Measurements from ENCODE around the gene ENOSF1. TPM values are rescaled to one million over a fixed set of nuclear protein-coding genes. Genes with fewer than 3 reads are reported as not detected.

ENOSF1 gene
- polyA plus RNA-seq, 2 of the 4 experiments (the other 2 are of a cell fraction): 27.3 to 30.0 TPM

GRCh38 chr18:658001-658946, 54.2 kb downstream of the ENOSF1 start (continued):
- TF ChIP-seq REST (IDR thresholded peaks at IDR 0.05) (no peak), RAD21 (conservative IDR thresholded peaks at IDR 0.05 in 1 of 2, IDR thresholded peaks at IDR 0.05 in 1 of 2) (no peak), PBX3 (IDR thresholded peaks at IDR 0.05) (no peak), HMGXB4 (CRISPR knock-in tag; IDR thresholded peaks at IDR 0.05; ENCODE audit: borderline replicate concordance) (no peak), GATA3 (IDR thresholded peaks at IDR 0.05; ENCODE audit: borderline replicate concordance) (peak; percentile 25; the same call in 1 of the 2 replicates), EHF (CRISPR knock-in tag; IDR thresholded peaks at IDR 0.05) (no peak), ZFP36 (IDR thresholded peaks at IDR 0.05; ENCODE audit: borderline replicate concordance, partially characterized antibody) (no peak), TP53 (CRISPR knock-in tag; IDR thresholded peaks at IDR 0.05) (no peak), ESRRA (IDR thresholded peaks at IDR 0.05; ENCODE audit: borderline replicate concordance, low read length) (no peak), PHF8 (IDR thresholded peaks at IDR 0.05; ENCODE audit: borderline replicate concordance, low read depth) (no peak), FOSL2 (IDR thresholded peaks at IDR 0.05) (no peak), FOSL2 (CRISPR knock-in tag; IDR thresholded peaks at IDR 0.05) (no peak), ZC3H11A (IDR thresholded peaks at IDR 0.05) (no peak), CHD2 (IDR thresholded peaks at IDR 0.05; ENCODE audit: low read length, partially characterized antibody) (no peak), HES2 (IDR thresholded peaks at IDR 0.05) (no peak), KDM5A (IDR thresholded peaks at IDR 0.05) (no peak), HOXA7 (CRISPR knock-in tag; IDR thresholded peaks at IDR 0.05) (no peak), SREBF2 (IDR thresholded peaks at IDR 0.05) (no peak)

- H3K4me1 ChIP-seq: no peaks in the 10 kb centered on the region
- TF ChIP-seq RNF2 (IDR thresholded peaks at IDR 0.05; ENCODE audit: borderline replicate concordance, low read depth): no peak
- TF ChIP-seq MYC (IDR thresholded peaks at IDR 0.05; ENCODE audit: borderline replicate concordance, low read length): 0 out of 2 replicates have a peak, but pooled peaks have one; percentile 34
- peak; percentile 54; the same call in 1 of the 2 replicates for TF ChIP-seq E2F6 (IDR thresholded peaks at IDR 0.05; ENCODE audit: borderline replicate concordance, low read depth)
- peak; percentile 80 for TF ChIP-seq MAX (IDR thresholded peaks at IDR 0.05)
- TF ChIP-seq GATA3 (IDR thresholded peaks at IDR 0.05; ENCODE audit: borderline replicate concordance): 0 out of 2 replicates have a peak, but pooled peaks have one; percentile 31
- no peak for TF ChIP-seq HDAC2 (IDR thresholded peaks at IDR 0.05)
- CTCF ChIA-PET: interaction anchor here (0.7 to 1.5 kb wide), 5 partner anchors 13 to 173 kb away, joined by 3 to 5 read pairs (median 4); no protein-coding TSS in a partner anchor
- peak; percentile 79 to 84 for ATAC-seq
- H3K4me2 ChIP-seq: peak within 1 kb of the TSS; percentile 88
- 0% methylated on average over 6 of the region's 79 CpGs for WGBS (ENCODE audit: missing lambda C conversion rate)
- H3K27ac ChIP-seq: peak within 1 kb of the TSS; percentile 86 to 100
- H3K9me3 ChIP-seq: no peaks in the 10 kb centered on the region
- POLR2A ChIA-PET: interaction anchor here (0.6 to 1.6 kb wide), 3 partner anchors 33 to 154 kb away, joined by 3 to 7 read pairs (median 6); partner anchors contain the start of gene YES1
- no peak for FAIRE-seq
- peak within 1 kb of the TSS; percentile 73 for H3K4me3 ChIP-seq
- DNase-seq (ENCODE audit: low read depth in 1 of 2, low spot score in 1 of 2): peak; percentile 81 to 85
These were observed 55.0 kb downstream of the ENOSF1 start, which contains the start of gene TYMS for GRCh38 chr18:657311-658000. Gene TYMS, plus strand, starts transcription at chr18:657653. Its CDS starts 90 bp downstream, at chr18:657743.

Data from A549 (cell line).